Glomerular visceral epithelial cell (primary cell): ENCODE data around the gene CARS2.

Experiments
- DNase-seq: peaks from one replicate; pipeline ENCODE4 v3.0.0-alpha.2; 2016; ENCODE audit errors: extremely low spot score

CARS2 gene

GRCh38 chr13:110652231-110652730, 53.6 kb downstream of the CARS2 start:
- DNase-seq: no peak

GRCh38 chr13:110651726-110652230, 54.1 kb downstream of the CARS2 start:
- no peak for DNase-seq

DNA sequence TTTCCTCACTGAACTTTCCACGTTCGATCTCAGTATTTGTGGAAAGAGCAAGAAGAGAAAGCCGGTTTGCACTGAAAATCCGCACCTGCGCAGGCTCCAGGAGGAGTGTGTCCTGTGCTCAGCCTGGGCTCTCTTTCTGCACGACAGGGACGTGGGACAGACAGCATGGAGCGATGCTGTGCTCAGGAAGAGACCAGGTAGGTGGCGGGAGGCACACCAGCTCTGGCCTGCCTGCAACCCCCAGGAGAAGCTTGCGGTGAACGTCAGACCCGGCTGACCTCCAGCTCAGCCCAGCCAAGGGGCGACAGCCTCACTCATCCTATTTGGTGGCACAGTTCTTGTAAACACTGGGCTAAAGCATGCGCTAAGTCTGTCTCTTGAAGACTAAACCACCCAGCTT, 54.6 kb downstream of the CARS2 start:
- DNase-seq: no peak

- no peak for DNase-seq
These were observed 55.5 kb downstream of the CARS2 start for GRCh38 chr13:110650436-110650835.

- DNase-seq: no peak
These were observed 56.4 kb downstream of the CARS2 start for GRCh38 chr13:110649551-110649950.

- no peak for DNase-seq
These were observed 57.0 kb downstream of the CARS2 start for GRCh38 chr13:110648848-110649421.

DNA sequence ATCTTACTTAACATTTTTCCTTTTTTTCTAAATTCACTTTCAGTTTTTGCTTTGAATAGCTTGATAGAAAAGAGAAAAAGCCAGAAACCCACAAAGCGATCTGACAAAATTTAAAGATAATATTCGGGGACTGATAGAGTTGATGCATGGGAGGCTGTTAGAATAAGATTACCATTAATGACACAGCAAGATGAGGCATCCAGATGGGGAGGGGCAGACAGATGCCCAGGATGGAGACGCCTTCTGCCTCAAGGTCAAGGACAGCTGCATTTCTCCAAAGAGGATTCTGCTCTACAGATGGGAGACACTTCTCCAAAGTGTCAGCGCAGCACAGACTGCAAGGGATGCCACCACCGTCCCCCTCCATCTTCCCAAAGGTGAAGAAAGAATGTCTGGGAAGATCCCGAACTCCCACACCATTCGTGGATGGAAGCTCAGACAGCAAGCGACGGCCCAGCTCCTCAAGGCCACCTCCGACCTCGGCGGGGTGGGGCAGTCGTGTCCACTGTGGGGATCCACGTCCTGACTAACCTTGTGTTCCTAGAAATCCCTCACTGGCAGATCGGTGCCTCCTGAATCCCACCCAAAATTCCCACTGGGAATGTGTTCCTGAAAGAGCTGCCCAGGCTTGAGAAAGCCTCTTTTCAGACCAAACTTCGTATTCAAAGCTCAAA, 57.6 kb downstream of the CARS2 start:
- no peak for DNase-seq

DNA sequence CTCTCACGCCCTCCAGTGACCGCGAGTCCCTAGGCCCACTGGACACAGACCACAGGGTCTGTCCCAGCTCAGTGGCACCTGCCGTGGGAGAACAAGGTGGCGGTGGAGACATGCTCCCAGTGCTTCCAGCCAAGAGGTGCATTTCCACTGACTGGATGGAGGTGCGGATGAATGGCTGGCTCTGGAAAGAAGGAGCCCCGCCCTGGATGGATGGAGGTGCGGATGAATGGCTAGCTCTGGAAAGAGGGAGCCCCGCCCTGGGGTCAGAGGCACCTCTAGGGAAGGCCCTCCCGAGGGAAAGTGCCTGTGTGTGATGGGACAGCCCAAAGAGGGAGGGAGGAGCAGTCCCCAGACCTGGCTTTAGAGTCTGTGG, 58.6 kb downstream of the CARS2 start:
- no peak for DNase-seq

- DNase-seq: no peak
These were observed 59.2 kb downstream of the CARS2 start for GRCh38 chr13:110646442-110647364.

DNA sequence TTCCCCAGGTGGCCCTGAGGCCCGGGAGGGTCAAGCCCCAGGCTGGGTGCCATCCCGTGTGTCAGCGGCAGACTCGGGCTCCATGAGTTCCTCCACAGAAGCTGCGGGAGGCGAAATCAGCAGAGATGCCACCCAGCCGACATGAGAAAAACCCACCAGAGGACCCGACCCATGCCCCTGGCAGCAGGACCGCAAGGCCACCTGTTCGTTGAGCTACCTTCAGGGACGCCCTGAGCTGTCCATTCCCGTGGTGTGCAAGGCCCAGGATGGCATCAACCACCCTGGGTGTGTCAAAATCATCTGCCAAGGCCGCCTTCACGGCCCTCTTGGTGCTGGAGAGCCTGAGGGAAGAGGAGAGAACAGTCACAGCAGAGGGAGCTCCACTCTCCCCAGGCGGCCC, 60.2 kb downstream of the CARS2 start:
- no peak for DNase-seq

DNA sequence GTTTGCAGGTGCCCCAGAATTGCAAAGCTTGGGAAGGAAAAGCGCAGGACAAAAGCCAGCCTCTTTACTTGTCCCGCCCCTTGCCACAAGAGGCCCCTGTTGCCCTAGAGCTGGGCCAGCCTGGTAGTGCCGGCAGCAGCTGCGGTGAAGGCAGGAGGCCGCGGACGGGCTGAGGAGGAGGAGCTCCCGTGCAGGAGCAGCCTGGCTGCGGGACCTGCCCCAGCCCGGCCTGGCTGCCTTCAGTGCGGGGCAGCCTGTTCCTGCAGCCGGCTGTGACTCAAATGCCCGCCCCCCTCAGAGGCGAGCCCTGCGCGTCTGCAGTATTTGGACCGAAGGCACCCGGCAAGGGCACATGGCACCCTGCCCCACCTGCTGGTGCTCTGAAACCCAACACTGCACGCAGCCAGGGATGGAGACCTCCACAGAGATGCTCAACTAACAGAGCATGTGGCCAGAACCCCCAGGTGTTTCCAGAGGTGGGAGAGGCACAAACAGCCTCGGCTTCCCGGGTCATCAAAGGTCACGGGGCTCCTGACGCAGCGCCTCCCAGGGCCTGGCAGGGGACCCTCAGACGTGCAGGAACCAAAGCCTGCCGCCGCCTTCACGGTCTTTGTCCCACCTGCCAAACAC, 60.9 kb downstream of the CARS2 start:
- DNase-seq: peak; percentile 67

GRCh38 chr13:110643768-110644421, 62.0 kb downstream of the CARS2 start:
- DNase-seq: no peak

DNA sequence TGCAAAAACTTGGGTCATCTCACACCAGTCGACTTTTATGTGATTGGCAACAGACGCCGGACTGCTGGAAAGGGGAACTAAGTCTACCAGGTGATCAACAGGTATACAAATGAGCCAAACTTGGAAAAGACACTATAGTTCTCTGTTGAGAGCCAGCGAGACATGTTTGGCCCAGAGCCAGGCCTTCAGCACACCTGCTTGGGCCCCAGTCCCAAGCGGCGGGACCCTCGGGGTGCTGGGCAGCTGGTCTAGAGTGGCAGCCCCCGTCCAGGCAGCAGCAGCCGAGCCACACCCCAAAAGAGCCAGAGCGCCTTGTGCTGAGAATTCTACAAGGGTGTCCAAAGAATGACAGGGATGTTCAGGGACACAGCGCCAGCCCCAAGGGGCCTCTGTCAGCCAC, 62.6 kb downstream of the CARS2 start:
- no peak for DNase-seq

DNA sequence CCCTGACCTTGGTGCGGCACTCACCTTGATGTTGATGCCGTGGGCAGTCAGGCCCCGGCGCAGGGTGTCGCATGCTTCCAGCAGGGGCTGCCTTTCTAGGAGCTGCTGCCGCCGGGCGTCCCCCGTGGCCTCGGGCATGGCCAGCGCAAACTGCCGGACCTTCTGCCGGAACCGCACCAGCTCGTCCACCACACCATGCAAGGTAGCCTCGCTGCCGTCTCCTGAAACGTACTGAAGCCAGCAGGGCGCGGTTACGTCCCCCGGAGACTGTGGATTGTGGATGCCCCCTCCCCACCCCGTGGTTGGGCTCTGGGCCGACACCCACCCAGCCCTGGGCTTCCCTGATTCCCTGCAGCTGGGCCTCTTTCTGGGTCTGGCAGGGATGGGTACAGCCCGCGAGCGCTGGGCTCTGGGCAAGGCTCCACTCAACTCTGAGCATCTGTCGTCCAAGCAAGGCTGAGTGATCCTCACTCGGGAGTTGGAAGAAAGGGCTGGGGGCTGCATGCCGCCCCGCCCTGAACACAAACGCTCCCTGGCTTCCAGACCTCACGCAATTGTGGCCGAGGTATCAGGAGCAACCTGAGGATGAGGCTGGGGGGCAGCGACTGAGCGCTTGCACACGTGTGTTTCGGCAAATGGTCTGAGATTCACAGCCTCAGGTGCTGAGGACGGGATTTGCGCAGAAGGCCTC, 63.5 kb downstream of the CARS2 start:
- no peak for DNase-seq

- no peak for DNase-seq
These were observed 64.6 kb downstream of the CARS2 start for GRCh38 chr13:110641055-110642015.

- DNase-seq: peak; percentile 76
These were observed 65.3 kb downstream of the CARS2 start for GRCh38 chr13:110640591-110641029.

DNA sequence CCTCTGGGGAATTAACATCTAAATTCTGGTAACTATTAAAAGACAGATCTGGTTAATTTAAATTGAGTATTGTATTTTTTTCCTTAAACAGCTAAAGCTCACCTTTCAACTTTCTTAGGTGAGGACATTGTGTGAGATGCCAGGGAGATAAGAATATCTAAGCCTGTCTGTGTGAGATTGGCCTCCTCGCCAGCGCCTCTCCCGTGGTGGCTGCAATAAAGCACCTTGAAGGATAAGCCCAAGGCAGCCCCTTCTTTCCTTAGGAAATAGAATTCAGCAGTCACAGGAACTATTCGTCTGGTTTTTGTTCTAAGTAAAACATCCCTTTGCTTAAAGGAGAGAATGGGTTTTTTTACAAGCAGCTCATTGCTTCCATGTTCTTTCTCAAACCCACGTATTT, 66.0 kb downstream of the CARS2 start:
- DNase-seq: no peak

DNA sequence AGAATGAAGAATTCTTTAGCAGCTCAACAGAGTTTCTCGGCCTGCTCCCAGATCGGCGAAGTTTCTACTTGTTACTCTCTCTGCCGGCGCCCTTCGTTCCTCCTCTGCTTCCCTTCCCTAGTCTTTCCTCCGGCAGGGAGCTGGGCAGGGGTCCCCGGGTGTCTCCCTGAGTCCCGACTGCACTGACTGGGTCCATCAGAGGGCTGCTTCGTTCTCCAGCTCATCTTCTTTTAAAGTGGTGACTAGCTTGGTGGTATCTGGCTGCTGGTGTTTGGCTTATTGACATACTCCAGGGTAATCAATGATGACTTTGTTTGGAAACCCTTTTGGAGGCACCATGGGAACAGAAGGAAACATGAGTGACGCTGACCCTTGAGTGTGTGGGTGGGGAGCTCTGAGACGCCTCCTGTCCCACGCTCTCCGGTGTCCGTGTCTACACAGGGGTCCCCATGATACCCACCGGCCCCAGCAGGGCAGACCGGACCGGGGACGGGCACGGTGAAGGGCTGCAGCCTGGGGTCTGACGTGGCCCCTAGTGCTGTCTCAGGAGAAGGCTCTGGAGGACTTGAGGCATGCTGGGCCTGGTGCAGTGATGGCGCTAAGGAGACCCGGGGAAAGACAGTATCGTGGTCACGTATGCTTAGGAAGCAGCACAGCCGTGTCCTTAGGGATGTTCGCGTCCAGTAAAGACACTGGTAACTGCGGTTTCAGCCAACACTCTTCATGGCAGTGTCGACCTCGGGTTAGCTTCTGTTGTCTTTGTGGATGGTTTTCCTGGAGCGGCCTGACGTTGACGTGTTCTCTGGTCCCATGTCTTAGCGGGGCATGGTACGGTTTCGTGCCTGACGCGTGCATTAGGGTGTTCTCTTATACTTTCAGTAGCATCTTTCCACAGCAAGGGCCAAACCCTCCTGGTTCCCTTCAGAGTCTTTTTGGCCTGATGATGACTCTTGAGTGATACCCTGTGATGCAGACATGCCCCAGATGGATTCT, 66.8 kb downstream of the CARS2 start:
- no peak for DNase-seq
